Ureter (tissue), 1 donor: ENCODE measurements around the gene PLEKHG4. TPM values are rescaled to one million over a fixed set of nuclear protein-coding genes. Genes with fewer than 3 reads are reported as not detected.

Experiments
- DNase-seq: peaks from one replicate; pipeline ENCODE4 v3.0.0-alpha.2; 2020; ENCODE audit warnings: low spot score
- total RNA-seq: library from RNA; stranded (reverse); gene quantifications from one replicate; pipeline ENCODE4 v1.2.4, GENCODE V29; 2023
- donor health status: DM: yes; HTN: yes; CAD: no.

The PLEKHG4 gene
- total RNA-seq, 1 donor from 2014 or later, result 10.3 TPM

GRCh38 chr16:67244387-67245185, 34.7 kb upstream of the PLEKHG4 start:
- DNase-seq, result peak; percentile 75

- DNase-seq, result no peak
These were observed 34.1 kb upstream of the PLEKHG4 start for GRCh38 chr16:67245186-67245585.

DNA sequence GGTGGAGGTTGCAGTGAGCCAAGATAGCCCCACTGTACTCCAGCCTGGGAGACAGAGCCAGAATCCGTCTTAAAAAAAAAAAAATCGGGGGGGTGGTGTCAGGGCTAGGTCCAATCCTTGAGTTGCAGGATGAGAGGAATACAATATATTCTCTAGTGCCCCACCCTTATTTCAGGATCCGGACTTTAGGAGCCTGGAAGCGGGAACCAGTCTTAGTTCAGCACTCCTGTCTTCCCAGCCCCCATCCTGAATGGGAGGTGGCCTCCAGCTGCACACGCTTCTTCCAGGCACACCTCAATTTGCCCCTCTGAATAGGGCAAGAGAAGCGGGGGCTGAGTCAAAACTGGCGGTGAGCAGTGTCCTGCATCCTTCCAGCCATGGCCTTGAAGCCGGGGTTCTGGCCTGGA, 33.7 kb upstream of the PLEKHG4 start:
- DNase-seq, result no peak

DNA sequence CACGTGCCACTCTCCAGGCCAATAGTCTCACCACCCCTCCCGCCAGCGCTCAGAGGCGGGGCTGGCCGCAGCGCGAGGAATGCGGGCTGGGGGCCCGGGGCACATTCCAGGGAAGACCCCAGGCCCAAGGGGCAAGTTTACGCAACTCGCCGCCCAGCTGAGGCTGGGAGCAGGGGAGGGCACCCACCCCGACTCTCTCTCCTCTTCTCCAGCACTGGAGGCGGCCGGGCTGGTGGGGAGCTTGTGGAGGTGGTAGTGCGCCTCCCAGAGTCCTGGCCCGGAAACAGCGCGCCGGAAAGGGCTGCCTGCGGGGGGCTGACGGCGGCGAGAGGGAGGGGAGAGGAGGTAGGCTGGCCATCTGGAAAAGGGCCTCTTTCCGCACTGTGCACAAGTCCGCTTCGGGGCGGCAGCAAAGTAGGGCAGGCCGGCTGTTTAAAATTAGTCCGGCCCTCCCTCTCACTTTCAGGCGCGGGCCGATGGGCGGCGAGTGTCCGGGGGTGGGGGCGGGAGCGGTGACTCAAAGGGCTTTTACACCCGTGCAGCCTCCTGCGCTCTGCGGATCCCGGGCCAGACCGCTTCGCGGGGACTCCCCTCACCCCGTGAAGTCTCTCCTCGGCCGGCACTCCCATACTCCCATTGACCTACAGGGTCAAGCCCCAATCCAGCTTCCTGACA, 33.1 kb upstream of the PLEKHG4 start:
- DNase-seq, result peak; percentile 72

DNA sequence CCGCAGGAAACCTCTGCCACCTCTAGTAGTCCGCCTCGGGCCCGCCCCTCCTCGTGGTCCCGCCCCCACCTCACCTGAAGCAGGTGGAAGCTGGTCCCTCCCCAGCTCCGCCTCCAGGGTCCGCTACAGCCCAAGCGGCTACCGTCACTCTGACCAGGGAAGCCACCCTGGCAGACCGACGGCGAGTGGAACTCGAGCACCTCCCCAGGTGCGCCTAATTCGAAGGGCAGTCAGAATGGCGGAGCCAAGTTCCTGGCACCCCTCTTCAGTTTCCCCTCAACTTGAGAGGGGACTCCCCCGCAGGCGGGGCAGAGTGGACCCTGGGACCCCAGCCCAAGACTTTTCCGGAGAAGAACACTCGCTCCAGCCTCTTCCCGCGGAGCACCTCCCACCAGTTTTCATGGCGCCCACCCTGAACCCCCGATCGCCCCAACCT, 32.6 kb upstream of the PLEKHG4 start:
- peak; percentile 72 for DNase-seq

- DNase-seq, result peak; percentile 98
These were observed 31.9 kb upstream of the PLEKHG4 start, which contains the start of gene FHOD1 for GRCh38 chr16:67247192-67248072. Gene FHOD1, minus strand, starts transcription at chr16:67247481. Its CDS starts 71 bp downstream, at chr16:67247410.

GRCh38 chr16:67248073-67248400, 31.3 kb upstream of the PLEKHG4 start:
- DNase-seq, result no peak

GRCh38 chr16:67248401-67249177, 30.7 kb upstream of the PLEKHG4 start, which contains the start of gene SLC9A5:
Gene SLC9A5, plus strand, starts transcription at chr16:67248979. Its CDS starts 36 bp downstream, at chr16:67249015.
- DNase-seq, result no peak

GRCh38 chr16:67249178-67250044, 29.9 kb upstream of the PLEKHG4 start:
- no peak for DNase-seq

- no peak for DNase-seq
These were observed 29.3 kb upstream of the PLEKHG4 start for GRCh38 chr16:67250045-67250327.

- no peak for DNase-seq
These were observed 26.5 kb upstream of the PLEKHG4 start for GRCh38 chr16:67252609-67253497.

DNA sequence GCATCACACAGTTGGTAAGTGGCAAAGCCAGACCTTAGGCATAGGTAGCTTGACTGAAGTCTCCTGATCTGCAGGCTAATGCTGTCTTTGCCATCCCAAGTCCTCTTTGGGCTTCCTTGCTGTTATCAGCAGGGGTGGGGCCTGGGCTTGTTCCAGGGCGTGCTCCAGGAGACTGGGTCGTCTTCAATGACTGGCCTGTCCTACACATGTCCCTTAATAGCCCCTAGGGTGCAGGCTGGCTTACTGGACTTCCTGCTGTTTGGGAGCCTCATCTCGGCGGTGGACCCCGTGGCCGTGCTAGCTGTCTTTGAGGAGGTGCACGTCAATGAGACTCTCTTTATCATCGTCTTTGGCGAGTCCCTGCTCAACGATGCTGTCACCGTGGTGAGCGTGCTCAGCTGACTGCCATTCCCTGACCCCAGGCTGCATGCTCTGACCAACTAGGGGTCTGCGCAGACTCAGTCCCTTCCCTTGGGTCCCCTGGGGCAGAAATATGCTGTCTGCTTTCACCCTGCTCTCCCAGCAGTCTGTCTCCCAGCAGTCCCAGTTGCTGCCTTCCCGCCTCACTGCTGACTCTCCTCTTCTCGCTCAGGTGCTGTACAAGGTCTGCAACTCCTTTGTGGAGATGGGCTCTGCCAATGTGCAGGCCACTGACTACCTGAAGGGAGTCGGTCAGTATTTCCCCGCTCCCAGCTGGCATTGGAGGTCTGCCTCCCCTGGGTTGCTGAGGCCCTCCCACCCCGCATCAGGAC, 24.4 kb upstream of the PLEKHG4 start:
- no peak for DNase-seq

DNA sequence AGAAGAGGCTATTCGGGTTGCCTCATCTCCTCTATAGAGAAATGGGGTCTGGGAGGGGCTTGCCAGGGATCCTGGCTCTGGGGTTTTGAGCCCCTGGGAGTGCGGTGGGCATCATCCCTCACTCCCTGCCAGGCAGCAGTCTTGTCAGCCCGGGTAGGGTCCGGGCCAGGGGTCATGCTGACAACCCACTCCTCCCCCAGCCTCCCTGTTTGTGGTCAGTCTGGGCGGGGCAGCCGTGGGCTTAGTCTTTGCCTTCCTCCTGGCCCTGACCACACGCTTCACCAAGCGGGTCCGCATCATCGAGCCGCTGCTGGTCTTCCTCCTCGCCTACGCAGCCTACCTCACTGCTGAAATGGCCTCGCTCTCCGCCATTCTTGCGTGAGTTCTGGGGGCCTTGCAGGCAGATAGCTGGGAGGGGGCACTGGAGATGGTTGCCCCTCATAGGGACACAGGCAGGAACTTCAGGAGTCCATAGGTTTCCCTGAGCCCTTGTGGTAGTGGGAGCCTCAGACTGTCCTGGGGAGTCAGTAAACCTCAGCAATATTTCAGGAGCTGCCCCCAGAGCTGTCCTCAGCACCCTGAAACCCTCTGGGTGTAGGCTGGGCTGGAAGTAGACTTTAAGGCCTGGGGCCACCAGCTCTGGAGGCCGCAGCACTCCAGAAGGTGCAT, 23.6 kb upstream of the PLEKHG4 start:
- DNase-seq, result no peak

DNA sequence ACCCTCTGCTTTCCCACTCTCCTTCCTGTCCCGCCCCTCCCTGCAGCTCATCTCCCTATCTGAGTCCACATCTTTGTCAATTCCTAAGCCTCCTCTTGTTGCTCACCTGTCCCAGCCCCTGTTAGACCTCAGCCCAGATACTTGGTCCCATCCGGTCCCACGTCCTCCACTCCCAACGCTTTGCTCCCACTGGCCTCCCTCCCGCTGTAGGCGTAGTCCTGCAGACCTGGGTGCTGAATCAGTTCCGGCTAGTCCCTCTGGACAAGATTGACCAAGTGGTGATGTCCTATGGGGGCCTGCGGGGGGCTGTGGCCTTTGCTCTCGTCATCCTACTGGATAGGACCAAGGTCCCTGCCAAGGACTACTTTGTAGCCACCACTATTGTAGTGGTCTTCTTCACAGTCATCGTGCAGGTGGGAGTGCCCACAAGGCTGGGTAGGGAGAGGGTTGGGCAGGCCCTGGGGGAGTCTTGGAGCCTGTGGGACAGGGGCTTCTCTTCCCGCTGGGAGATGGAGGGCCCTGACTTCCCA, 22.6 kb upstream of the PLEKHG4 start:
- no peak for DNase-seq

- no peak for DNase-seq
These were observed 21.7 kb upstream of the PLEKHG4 start for GRCh38 chr16:67257486-67258160.

DNA sequence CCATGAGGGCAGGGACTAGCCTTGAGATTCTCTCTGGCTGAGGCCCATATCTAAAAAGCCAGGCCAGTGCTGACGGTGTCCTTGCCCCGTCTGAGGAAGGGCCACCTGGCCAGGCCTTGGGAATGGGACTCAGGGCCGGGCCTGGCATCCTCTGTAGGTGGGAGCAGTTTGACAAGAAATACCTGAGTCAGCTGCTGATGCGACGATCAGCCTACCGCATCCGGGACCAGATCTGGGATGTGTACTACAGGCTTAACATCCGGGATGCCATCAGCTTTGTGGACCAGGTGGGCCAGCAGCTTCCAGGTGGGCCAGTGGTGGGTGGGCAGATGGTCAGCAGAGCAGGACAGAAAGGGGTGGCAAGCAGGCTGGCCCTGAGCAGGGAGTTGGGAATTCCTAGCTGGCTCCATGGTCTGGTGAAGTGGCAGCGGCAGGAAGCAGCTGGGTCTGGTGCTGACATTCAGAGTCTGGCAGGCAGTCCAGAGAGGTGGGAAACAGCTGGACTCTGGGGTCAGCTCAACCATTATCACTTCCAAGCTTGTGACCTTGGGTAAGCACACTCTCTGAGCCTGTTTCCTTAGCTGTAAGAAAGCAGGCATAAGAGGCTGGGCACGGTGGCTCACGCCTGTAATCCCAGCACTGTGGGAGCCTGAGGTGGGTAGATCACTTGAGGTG, 21.0 kb upstream of the PLEKHG4 start:
- no peak for DNase-seq

- no peak for DNase-seq
These were observed 19.6 kb upstream of the PLEKHG4 start for GRCh38 chr16:67259705-67260104.
